Lung microvascular endothelial cell (primary cell): Measurements from ENCODE around the gene DYRK3. TPM values are rescaled to one million over a fixed set of nuclear protein-coding genes. Genes with fewer than 3 reads are reported as not detected.
"Not testable (repeated sequence)": the region's sequence is repeated elsewhere in the genome, so short reads cannot be mapped to it uniquely, and the experiment has no call there.

Experiments used
- DNase-seq, 2 donors: peaks; one replicate each; pipeline versions ENCODE4 v3.0.0 to v3.0.0-alpha.2; 2010; ENCODE audit warnings: low read depth in 2 of 2
- total RNA-seq: library from RNA; depleted of rRNA; stranded (reverse); fragments of >200 nt; gene quantifications from 2 replicates; pipeline ENCODE4 v1.2.1, GENCODE V29; 2014

The DYRK3 gene
- total RNA-seq: 8.3 and 10.9 TPM in 2 replicates

DNA sequence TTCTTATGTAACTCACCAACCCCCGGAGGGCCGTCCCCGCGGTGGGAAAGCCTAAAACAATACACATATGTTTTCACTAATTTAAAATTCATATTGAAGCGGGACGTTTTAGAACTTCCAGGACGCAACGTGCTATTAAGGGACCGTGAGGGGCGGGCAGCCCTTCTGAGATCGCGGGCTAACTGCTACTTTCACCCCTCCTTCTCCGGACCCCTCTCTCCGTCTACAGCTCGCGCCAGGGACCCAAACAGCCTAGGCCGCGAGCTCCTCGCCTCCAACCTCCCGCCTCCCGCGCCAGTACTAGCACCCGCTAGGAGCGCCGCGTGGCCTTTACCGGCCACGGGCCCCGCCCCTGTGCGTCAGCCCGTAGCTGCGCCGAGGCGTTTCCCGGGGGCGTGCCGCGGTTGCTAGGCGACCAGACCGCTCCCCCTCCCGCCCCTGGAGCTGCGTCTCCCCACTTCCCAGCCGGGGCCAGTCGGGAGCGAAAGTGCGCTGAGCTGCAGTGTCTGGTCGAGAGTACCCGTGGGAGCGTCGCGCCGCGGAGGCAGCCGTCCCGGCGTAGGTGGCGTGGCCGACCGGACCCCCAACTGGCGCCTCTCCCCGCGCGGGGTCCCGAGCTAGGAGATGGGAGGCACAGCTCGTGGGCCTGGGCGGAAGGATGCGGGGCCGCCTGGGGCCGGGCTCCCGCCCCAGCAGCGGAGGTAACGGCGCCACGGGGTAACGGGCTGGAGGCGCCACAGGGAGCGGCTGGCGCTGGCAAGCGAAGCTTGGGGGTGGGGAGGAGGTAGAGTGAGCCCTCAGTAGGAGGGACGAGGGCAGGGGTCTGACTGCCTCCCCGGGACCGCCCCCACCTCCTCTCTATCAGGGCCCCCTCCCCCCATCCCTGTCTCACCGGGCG is at the start of gene DYRK3:
Gene DYRK3, plus strand, starts transcription at position 457 of the 898 bp plus-strand sequence. Its CDS starts 168 bp downstream, at position 625.
- DNase-seq: peak; percentile 94 to 95

DNA sequence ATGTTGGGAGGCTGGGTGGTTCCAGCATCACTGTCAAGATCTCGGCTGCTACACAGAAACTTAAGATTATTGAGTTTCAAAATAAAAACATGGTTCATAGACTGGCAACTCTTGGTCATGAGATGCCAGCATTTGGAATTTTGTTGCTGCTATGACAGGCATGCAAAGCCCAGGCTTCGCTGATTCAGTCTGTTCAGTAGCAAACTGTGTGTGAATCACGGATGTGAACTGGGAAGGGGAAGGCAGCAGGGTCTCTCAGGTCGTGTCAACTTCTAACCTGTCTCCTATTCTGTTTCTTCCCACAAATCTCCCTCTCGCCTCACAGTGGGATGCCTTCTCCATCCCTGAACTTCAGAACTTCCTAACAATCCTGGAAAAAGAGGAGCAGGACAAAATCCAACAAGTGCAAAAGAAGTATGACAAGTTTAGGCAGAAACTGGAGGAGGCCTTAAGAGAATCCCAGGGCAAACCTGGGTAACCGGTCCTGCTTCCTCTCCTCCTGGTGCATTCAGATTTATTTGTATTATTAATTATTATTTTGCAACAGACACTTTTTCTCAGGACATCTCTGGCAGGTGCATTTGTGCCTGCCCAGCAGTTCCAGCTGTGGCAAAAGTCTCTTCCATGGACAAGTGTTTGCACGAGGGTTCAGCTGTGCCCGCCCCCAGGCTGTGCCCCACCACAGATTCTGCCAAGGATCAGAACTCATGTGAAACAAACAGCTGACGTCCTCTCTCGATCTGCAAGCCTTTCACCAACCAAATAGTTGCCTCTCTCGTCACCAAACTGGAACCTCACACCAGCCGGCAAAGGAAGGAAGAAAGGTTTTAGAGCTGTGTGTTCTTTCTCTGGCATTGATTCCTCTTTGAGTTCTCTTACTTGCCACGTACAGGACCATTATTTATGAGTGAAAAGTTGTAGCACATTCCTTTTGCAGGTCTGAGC is 48.6 kb upstream of the DYRK3 start:
- DNase-seq: no peak

DNA sequence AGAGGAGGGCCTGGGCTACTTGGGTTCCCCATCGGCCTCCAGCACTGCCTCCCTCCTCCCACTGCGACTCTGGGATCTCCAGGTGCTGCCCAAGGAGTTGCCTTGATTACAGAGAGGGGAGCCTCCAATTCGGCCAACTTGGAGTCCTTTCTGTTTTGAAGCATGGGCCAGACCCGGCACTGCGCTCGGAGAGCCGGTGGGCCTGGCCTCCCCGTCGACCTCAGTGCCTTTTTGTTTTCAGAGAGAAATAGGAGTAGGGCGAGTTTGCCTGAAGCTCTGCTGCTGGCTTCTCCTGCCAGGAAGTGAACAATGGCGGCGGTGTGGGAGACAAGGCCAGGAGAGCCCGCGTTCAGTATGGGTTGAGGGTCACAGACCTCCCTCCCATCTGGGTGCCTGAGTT is 47.4 kb upstream of the DYRK3 start:
- no peak for DNase-seq

DNA sequence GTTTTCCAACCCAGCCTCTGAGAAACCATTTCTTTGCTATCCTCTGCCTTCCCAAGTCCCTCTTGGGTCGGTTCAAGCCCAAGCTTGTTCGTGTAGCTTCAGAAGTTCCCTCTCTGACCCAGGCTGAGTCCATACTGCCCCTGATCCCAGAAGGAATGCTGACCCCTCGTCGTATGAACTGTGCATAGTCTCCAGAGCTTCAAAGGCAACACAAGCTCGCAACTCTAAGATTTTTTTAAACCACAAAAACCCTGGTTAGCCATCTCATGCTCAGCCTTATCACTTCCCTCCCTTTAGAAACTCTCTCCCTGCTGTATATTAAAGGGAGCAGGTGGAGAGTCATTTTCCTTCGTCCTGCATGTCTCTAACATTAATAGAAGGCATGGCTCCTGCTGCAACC is 46.8 kb upstream of the DYRK3 start:
- no peak for DNase-seq

DNA sequence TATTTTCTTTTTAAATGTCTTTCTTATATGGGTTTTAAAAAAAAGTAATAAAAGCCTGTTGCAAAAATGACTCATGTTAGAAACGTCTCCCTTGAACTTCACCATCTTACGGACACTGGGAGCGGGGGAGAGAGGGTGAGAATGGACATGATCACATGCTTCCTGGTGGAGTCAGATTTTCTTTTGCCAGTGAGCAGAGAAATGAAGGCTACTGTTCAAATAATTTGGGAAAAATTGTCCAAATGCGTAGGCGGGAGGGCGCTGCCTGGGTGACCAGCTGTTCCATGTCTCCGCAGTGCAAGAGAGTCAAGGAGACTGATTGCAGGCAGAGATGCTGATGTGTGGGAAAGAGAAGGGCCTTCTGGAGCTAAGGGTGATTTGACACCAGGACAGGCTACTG is 46.1 kb upstream of the DYRK3 start:
- peak in 1 of 2 donors; percentile 77 for DNase-seq

DNA sequence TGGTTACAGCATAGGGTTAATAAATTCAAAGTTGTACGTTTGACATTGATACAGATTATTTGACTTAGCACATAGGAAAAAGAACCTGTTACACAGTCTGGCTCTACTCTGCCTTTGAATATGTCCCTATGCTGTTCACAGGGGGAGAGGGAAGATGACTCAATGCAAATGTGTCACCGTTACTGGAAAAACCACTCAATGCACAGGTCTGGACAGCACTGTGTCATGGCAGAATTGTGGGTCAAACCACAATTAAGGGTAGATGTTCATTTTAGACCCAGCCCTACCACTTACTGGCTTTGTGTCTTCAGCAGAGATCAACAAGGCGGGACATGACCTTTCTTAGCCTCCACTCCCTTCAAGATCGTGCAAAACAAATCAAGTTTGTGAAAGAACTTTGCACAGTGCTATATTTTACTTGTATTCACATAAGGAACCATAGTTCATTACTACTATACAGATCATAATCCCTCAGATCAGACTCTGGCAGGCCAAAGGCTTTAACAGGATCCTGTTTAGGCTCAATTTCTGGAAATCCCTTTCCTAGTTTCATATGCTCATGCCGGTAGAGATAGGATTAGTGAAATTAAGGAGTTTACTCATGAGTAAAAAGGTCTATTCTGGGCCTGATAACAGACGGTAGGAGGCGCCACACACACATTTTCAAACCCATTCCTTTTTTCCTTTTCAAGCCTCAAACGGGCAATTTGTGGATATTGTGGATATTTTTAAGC is 45.1 kb upstream of the DYRK3 start:
- DNase-seq: peak in 1 of 2 donors; percentile 54

DNA sequence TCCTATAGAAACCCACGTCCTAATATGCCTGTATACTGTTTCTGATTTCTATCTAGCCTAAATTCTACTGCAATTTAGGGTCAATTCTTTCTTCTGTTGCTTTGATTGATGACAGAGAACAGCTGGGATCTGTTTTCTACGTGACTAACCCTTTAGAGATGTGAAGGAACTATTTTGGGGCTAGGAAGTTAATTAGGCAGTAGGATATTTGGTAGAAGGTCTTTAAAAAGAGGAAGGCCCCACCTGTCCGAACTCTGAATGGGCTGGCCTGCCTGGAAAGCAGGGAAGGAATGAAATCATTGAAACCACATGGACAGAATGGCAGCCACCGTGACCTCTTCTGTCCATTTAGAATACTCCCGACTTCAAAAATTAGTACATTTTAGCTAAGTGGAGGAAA is 44.1 kb upstream of the DYRK3 start:
- no peak for DNase-seq

DNA sequence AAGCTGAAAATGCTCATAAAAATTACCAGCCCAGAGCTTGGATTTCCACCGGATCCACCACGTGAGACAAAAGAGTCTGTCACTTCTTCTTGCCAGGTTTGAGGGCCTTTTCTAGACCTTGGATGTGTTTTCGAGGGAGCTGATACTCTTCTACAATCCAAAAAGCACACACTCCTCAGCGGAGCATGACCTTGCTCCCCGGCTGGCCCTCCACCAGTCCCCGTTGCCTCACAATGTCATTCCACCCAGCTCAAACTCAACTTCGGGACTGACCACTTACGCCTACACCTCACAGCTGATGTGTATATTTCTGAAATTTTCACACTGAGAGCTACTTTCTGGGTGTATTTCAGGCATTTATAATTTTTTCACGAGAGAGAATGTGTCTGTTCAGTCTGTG is 43.6 kb upstream of the DYRK3 start:
- DNase-seq: no peak

DNA sequence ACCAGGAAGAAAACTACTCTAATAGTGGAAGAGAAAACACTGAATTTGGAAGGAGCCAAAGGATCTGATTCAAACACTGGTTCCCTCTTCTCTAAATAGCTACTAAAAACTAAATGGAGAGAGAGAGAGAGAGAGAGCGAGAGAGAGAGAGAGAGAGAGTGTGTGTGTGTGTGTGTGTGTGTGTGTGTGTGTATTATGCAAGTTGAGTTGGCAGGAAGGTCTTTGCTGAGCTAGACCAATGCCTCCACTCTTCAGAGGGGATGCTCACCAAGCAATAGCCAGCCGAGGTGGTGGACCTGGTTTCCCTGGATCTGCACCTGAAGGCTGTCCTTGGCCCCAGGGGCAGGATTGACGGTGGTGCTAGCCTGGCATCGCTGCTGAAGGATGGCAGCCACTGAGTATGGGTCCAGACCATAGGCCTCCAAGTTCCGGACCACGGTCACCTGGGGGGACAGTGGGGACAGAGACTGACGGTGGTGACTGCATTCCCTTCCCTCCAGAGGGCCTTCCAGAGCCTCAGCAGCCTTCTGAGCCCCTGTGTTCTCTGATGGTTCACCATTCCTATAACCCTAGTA is 41.9 kb upstream of the DYRK3 start:
- DNase-seq: no peak

DNA sequence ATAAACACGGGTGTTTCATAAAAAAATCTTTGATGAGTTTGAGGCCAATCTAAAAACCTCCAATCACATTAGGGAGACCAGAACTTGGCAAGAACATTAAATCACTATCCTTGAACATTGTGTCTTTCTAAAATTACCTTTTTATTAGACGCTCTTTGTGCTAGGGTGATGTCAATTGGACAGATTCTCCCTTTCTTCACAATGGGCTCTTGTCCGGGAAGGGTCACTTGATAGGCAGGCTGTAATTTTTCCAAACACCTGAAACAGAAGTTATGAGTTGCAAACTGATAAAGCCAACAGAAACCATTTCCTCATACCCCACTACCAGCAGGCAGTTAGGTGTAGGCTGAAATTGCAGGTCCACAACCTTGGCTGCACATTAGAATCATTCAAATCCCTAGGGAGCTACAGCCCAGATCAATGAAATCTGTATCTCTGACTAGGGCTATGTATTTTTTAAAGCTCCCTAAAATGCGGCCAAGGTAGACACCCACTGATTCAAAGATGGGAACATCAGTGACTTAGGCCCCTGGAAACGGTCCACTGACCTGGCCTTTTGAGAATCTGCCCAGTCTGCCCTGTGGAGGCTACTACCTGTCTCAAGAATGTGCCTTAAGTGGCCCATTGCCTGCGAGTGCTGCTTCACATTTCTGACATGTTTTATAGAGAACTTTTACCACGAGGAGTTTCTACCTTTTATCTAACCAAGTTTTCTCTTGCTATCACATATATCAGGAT is 39.6 kb upstream of the DYRK3 start:
- no peak for DNase-seq

DNA sequence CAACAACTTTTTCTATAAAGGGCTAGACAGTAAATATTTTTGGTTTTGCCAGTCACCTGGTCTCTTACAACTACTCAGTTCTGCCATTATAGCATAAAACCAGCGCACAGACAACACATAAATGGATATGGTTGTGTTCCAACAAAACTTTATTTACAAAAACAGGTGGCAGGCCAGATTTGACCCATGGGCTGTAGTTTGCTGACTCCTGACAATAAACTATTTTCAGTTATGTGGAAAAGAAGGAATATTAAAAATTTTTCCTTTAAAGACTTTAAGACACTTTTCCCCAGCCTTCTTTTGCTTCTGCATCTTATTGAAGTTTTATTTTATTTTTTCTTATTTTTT is 39.0 kb upstream of the DYRK3 start:
- no peak for DNase-seq

DNA sequence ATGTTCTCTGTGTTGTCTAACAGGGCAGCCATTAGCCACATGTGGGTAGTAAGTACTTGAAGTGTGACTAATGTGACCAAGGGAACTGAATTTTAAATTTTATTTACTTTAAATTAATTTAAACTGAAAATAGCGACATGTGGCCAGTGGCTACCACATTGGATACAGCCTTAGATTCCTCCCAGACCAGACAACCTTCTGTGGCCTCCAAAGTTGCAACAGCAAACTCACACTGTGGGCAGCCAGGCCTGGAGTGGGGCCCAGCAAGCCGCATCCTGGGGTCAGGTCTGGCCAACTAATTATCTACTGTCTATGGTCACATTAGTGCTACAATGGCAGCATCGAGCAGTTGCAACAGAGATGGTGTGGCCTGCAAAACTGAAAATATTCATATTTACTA is 34.8 kb upstream of the DYRK3 start:
- DNase-seq: no peak

DNA sequence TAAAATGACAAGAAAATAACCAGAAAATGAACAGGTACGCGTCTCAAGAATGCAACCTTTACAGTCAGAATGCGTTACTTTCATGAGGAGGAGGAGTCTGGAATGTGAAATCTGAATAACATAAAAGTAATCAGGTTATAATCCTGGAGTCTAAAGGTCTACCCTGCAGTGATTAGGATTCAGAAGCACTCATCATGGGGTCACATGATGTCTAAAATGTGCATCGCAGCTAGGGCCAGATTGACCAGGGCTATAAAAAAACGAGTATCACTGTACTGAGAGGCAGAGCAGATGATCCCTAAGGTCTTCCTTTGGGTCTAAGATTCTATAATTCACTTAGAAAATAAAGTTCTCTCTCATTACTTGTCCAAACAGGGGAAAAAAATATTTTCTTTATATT is 30.5 kb upstream of the DYRK3 start:
- DNase-seq: no peak

DNA sequence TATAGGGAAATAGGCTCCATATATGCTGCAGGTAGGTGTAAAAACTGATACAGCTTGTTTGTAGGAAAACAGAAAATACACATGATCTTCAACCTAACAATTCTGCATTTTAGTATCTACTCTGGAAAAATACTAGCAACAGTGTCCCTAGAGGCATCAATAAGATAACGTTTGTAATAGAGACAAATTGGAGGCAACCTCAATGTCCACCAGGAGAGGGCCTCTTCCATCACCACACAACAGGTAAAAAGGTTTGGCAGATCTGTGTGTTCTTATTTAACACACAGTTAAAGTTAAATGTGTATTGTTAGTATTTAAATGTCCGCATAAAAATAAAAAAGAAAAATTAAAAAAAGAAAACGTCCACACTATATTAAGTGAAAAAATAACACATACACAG is 28.5 kb upstream of the DYRK3 start:
- DNase-seq: peak; percentile 32 to 68

DNA sequence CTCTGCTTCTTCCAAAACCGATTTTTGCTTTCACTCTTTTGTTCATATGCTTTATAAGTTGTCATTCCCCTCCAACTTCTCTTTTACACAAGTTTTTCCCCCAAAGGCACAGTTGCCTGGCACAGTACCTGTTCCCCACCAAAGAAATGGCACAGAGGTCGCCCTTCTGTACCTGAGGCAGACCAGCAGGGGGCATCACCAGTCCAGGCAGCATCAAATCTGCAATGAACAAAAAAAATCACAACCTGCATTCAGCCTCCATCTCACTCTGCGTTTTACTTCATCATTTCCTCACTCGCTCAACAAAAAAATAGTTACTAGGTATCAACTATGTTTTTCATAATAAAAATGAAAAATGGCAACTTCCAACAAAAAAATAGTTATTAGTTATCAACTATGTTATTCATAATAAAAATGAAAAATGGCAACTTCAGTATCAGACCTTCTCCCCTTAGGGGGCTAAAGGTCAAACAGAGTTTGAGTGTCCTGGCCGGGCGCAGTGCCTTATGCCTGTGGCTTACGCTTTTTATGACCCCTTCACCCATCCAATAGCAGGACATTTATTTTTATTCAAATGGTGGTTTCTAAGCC is 27.1 kb upstream of the DYRK3 start:
- peak; percentile 57 to 72 for DNase-seq

DNA sequence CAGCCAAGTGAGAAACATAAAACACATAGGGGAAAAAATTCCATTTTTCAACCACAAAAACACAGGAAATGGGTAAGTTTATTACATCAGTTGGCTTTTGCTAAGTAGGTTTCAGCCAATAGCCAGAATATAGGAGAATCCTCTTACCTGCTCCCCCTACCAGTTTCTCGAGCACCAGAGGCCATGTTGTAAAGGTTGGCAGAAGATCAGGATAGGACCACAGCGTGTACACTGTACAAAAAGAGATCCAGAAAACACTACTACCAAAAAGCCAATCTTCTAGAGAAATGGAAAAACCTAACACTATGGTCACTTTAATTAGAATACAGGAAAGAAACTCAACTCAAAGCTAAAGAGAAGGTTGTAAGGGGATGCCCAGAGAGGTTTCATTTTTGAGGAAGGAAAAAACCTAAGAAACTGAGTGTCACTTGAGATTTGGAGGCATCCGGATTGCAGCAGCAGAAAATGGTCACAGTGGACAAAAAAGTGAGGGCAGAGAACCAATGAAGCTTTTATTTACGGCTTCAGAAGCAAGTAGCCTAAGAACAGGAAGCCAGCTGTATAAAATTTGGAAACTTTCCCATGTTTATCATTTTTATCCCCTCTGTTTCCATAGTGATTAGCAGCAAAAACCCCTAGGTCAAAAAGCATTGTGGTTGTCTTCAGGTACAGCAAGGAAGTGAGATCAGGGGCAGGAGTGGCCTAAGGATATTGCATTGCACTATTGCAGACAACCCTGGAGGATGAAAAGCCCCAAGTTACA is 25.9 kb upstream of the DYRK3 start:
- DNase-seq: peak; percentile 64 to 84

DNA sequence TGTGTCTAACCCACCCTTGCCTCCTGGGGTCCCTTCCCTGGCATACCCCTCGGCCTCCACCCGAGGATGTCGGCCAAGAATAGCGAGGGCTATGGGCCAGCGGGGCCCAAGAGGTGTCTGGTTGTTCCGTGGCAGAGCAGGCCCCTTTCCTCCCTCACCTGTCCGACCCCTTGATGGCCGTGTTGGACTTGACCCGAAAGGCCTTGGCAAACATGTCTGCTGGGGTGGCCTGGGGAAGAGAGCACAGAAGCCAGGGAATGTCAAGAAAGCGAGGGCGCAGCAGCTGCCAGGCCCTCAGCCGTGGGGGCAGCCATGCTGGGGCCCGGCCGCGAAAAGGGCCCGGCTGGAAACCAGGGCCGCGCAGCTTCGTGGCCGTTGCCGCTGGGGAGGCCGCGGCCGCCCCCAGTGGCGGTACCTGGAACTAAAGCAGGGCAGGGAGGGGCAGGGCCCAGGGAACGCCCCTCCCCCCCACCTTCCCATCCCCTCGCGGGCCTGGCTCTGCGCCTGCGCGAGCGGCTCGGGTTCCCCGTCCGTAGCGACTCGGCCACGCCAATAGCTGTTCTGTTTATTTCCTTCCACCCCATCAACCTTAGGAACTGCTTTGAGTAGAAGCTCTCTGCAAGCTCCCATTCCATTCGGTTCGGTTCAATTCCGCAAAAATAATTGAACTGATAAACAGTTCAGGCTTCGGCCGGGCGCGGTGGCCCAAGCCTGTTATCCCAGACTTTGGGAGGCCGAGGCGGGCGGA is 23.0 kb upstream of the DYRK3 start, which contains the start of gene EIF2D:
Gene EIF2D, minus strand, starts transcription at position 337 of the 748 bp plus-strand sequence. Its CDS starts 123 bp downstream, at position 214.
- peak; percentile 92 to 95 for DNase-seq

DNA sequence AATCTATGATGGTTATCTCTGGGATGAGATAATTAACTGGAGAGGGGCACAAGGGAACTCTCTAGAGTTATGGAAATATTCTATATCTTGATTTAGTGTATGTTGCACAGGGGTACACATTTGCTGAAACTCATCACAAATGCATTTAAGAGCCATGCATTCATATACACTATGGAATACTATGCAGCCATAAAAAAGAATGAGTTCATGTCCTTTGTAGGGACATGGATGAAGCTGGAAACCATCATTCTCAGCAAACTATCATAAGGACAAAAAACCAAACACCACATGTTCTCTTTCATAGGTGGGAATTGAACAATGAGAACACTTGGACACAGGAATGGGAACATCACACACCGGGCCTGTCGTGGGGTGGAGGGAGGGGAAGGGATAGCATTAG is 8.9 kb upstream of the DYRK3 start:
- DNase-seq: not testable (repeated sequence)

DNA sequence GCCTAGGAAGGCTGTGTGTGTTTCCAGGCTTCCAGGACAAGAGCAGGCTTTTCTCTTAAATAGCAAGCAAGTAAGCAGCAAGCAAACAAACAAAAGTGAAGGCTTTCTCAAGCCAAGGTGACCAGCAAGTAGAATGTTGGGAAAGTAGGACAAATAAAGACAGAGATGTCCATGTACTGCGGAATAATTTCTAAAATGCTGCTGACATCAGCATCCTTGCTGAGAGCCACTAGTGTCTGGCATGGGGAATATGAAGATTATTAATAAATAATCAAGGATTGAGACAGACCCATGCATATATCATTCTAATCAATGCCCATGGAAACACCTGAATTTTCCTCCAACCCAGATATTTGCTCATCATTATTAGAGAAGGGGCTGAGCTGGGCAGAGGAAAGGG is 6.4 kb upstream of the DYRK3 start:
- no peak for DNase-seq
